Measurements from ENCODE around the gene MANEAL.
"Not testable (repeated sequence)": the region's sequence is repeated elsewhere in the genome, so short reads cannot be mapped to it uniquely, and the experiment has no call there.

Gene MANEAL, protein sequence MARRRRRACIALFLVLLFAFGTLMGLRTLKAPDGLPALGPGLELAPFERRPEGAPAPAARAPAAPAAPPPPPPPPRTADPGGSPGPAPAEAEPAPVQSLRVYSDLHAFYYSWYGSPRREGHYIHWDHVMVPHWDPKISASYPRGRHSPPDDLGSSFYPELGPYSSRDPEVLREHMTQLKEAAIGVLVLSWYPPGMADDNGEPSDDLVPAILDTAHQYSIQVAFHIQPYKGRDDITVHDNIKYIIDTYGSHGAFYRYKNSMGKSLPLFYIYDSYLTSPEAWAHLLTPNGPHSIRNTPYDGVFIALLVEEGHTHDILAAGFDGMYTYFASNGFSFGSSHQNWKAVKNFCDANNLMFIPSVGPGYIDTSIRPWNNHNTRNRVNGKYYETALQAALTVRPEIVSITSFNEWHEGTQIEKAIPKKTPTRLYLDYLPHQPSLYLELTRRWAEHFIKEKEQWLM

GRCh38 chr1:37793773-37794371 lies at the start of gene MANEAL:
TSS of gene MANEAL (plus strand) at chr1:37793847. CDS start at chr1:37794183, 336 bp downstream.
- no peak for DNase-seq (ENCODE audit: low read depth, low spot score)

- DNase-seq (ENCODE audit: low read depth, low spot score) = no peak
These were observed 46.8 kb upstream of the MANEAL start for GRCh38 chr1:37746806-37747205.

GRCh38 chr1:37748565-37748964 lies 45.1 kb upstream of the MANEAL start:
- no peak for DNase-seq (ENCODE audit: low read depth, low spot score)

- no peak for DNase-seq (ENCODE audit: low read depth, low spot score)
These were observed 41.4 kb upstream of the MANEAL start for GRCh38 chr1:37752213-37752582.

DNA sequence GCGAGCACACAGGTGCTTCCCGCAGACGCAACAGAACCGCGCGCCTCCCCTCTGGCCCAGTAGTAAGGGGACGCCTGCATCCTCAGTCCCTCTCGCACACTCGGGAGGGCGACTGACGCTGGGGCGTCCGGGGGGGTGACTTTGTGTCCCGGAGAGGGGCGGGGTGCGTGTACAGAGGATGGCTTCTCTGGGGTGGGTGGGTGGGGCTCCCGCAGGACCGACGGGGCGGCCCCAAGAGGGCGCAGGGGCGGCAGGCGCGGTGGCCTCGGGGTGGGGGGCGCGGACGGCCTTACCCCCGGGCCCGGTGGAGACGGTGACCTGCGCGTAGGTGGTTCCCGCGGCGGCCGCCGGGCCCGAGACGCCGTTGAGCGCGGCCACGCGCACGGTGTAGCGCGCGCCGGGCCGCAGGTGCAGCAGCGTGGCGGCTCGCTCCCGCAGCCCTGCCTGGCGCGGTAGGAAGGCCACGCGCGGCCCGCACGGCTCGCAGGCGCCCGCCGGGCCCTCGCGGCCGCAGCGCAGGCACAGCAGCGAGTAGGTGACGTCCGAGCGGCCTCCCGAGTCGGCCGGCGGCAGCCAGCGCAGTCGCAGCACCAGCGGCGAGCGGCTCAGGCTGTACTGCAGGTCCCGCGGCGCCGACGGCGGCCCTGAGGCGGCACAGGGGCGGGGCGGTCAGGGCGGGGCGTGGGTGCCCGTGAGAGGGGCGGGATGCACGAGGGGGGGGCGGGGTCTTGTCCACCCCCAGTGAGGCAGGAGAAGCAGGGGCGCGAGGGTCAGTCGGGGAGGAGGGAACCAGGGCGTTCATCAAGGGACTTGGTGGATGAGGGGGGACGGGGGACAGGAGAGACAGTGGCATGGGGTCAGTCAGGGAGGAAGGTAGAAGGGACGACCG lies 40.8 kb upstream of the MANEAL start:
- no peak for DNase-seq (ENCODE audit: low read depth, low spot score)

- DNase-seq (ENCODE audit: low read depth, low spot score) = no peak
These were observed 40.0 kb upstream of the MANEAL start for GRCh38 chr1:37753473-37754321.

- DNase-seq (ENCODE audit: low read depth, low spot score) = no peak
These were observed 38.4 kb upstream of the MANEAL start for GRCh38 chr1:37755290-37755689.

- no peak for DNase-seq (ENCODE audit: low read depth, low spot score)
These were observed 37.6 kb upstream of the MANEAL start for GRCh38 chr1:37755951-37756560.

GRCh38 chr1:37759451-37759850 lies 34.2 kb upstream of the MANEAL start:
- no peak for DNase-seq (ENCODE audit: low read depth, low spot score)

GRCh38 chr1:37761416-37762095 lies 32.1 kb upstream of the MANEAL start:
- DNase-seq (ENCODE audit: low read depth, low spot score) = no peak

- DNase-seq (ENCODE audit: low read depth, low spot score) = no peak
These were observed 31.1 kb upstream of the MANEAL start for GRCh38 chr1:37762516-37762915.

GRCh38 chr1:37763791-37764413 lies 29.7 kb upstream of the MANEAL start:
- DNase-seq (ENCODE audit: low read depth, low spot score) = no peak

DNA sequence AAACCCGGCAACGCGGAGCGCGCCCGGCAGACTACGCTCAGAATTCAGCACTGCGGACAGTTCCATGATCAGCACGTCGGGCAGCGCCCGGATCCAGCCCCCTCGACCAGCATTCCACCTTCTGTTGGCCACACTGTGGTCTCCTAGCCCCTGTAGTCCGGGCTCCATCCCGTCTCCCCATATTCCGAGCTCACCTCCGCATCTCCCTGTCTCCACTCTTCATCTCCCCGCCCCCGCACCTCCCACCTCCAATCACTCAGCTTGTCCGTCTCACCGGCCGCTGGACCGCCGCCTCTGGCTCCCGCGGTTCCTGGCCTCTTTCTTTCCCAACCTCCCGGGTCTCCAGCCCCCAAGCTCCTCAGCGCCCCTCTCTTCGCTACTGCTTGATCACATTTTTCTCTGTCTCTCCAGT lies 29.2 kb upstream of the MANEAL start:
- DNase-seq (ENCODE audit: low read depth, low spot score) = peak; percentile 23

GRCh38 chr1:37764888-37765441 lies 28.7 kb upstream of the MANEAL start, which contains the start of gene EPHA10:
TSS of gene EPHA10 (minus strand) at chr1:37765120. CDS start at chr1:37765066, 54 bp downstream.
- DNase-seq (ENCODE audit: low read depth, low spot score) = no peak

GRCh38 chr1:37765916-37766664 lies 27.6 kb upstream of the MANEAL start:
- no peak for DNase-seq (ENCODE audit: low read depth, low spot score)

GRCh38 chr1:37767488-37767887 lies 26.2 kb upstream of the MANEAL start:
- no peak for DNase-seq (ENCODE audit: low read depth, low spot score)

DNA sequence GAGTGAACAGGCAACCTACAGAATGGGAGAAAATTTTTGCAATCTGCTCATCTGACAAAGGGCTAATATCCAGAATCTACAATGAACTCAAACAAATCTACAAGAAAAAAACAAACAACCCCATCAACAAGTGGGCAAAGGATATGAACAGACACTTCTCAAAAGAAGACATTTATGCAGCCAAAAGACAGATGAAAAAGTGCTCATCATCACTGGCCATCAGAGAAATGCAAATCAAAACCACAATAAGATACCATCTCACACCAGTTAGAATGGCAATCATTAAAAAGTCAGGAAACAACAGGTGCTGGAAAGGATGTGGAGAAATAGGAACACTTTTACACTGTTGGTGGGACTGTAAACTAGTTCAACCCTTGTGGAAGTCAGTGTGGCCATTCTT lies 22.2 kb upstream of the MANEAL start:
- not testable (repeated sequence) for DNase-seq (ENCODE audit: low read depth, low spot score)

- no peak for DNase-seq (ENCODE audit: low read depth, low spot score)
These were observed 16.6 kb upstream of the MANEAL start for GRCh38 chr1:37776946-37777516.

Data from smooth muscle cell of the brain vasculature (primary cell).